Ovary (tissue), 9 donors: ENCODE results near the gene TSKU. TPM values are rescaled to one million over a fixed set of nuclear protein-coding genes. Genes with fewer than 3 reads are reported as not detected.

Experiments used
- DNase-seq, 5 donors: peaks; one replicate each; pipeline ENCODE4 v3.0.0-alpha.2; 2019 to 2020
- H3K27ac ChIP-seq, 2 donors: fragments of 200-600 bp; one replicate each; pipeline versions ENCODE4 v1.5.1 to v1.8.0; 2019 to 2022
- H3K27me3 ChIP-seq: fragments of 200-600 bp; one replicate; pipeline ENCODE4 v1.8.0; 2022
- H3K36me3 ChIP-seq: fragments of 200-600 bp; sonication (generic); one replicate; pipeline ENCODE4 v1.5.1; 2019
- H3K4me1 ChIP-seq: one replicate; pipeline ENCODE4 v1.8.1; 2013; ENCODE audit warnings: mild to moderate bottlenecking, moderate library complexity; ENCODE audit not compliant: insufficient read depth
- H3K4me3 ChIP-seq: fragments of 200-600 bp; sonication (generic); one replicate; pipeline ENCODE4 v1.5.1; 2017
- H3K9me3 ChIP-seq, 2 donors: fragments of 200-600 bp in 1 of 2; sonication (generic) in 1 of 2; one replicate each; pipeline versions ENCODE4 v1.5.1 to v1.8.1; 2013 to 2019; ENCODE audit warnings: mild to moderate bottlenecking in 1 of 2, moderate library complexity in 1 of 2
- EP300 ChIP-seq: sonication (generic); formaldehyde crosslinking; IDR thresholded peaks from one replicate; pipeline ENCODE4 v1.6.1; 2017; ENCODE audit warnings: antibody characterized with exemption
- POLR2A ChIP-seq: fragments of 450-650 bp; IDR thresholded peaks from one replicate; pipeline ENCODE4 v1.6.1; 2017; ENCODE audit warnings: antibody characterized with exemption, mild to moderate bottlenecking, moderate library complexity
- WGBS, 3 donors: extraction: QIAGEN DNeasy Blood & Tissue Kit in 1 of 3; methylation state at CpG; one replicate each; pipeline versions ENCODE4 v1.1.5 to v1.1.7; 2013 to 2017; 5-methylcytosine and 5-hydroxymethylcytosine counted together
- intact Hi-C, 4 donors: fragments of 100-400 bp; cut with DNase I; formaldehyde crosslinking; loops; one replicate each; pipeline versions ENCODE4 v1.11.0 to v1.15.1; 2022 to 2023
- polyA plus RNA-seq, 2 donors: library from polyadenylated mRNA; stranded (reverse); fragments of 200-250 nt in 1 of 2; fragments of 350-450 nt in 1 of 2; fragmentation: Illumina TruSeq in 1 of 2; extraction: RNeasy Lipid Tissue Mini Kit (QIAGEN cat#74804) in 1 of 2; gene quantifications; one replicate each; pipeline ENCODE4 v1.2.3, GENCODE V29; 2013 to 2014
- total RNA-seq, 7 donors: library from RNA; depleted of rRNA in 2 of 7; stranded (reverse); fragments of >200 nt in 2 of 7; fragmentation: NEBNext Ultra II Directional in 3 of 7; extraction: Animal tissue kit (Norgen Biotek cat#: 25700) in 3 of 7; gene quantifications; one replicate each; pipeline versions ENCODE4 v1.1.0 to v1.2.4, GENCODE V29; 2016 to 2023
- TF ChIP-seq, protein P1 (sequence below), 3 donors: fragments of 450-650 bp in 2 of 3; fragments of 200-600 bp in 1 of 3; IDR thresholded peaks; one replicate each; pipeline versions ENCODE4 v1.5.1 to v1.8.0; 2016 to 2022; ENCODE audit warnings: antibody characterized with exemption in 3 of 3, mild to moderate bottlenecking in 1 of 3
- donor health status: DM: no; HTN: no; CAD: no; lungs with moderate emphysema.
- donor health status: DM: no; HTN: no; CAD: no.
- donor health status: Bipolar disorder and iron deficiency.
- donor health status: DM: yes; HTN: yes; CAD: no.
- donor health status: DM: no; HTN: no; CAD: no.
- donor health status: DM: yes; HTN: yes; CAD: no.

Gene TSKU
- total and polyA plus RNA-seq, 9 donors: 19.2 to 114 (median 65.1) TPM

DNA sequence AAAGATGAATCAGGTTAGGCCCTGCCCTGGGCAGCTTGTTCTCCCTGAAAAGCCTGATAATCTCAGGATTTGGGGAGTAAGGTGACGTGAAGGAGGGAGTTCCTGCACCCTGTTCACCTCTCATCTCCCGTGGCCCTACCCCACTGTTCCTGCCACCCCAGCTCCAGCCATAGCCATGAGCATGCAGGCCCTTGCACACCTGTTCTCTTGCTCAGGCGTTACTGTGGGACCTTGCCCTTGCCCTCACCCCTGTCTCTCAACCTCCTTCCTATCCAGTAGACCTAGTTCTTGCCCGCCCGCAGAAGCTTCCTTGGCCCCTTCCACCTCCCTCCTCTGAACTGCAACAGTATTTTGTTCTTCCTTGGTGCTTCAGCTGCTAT lies 15.0 kb downstream of the TSKU start:
- TF ChIP-seq, protein P1, sequence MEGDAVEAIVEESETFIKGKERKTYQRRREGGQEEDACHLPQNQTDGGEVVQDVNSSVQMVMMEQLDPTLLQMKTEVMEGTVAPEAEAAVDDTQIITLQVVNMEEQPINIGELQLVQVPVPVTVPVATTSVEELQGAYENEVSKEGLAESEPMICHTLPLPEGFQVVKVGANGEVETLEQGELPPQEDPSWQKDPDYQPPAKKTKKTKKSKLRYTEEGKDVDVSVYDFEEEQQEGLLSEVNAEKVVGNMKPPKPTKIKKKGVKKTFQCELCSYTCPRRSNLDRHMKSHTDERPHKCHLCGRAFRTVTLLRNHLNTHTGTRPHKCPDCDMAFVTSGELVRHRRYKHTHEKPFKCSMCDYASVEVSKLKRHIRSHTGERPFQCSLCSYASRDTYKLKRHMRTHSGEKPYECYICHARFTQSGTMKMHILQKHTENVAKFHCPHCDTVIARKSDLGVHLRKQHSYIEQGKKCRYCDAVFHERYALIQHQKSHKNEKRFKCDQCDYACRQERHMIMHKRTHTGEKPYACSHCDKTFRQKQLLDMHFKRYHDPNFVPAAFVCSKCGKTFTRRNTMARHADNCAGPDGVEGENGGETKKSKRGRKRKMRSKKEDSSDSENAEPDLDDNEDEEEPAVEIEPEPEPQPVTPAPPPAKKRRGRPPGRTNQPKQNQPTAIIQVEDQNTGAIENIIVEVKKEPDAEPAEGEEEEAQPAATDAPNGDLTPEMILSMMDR (IDR thresholded peaks at IDR 0.05): no peak
- TF ChIP-seq POLR2A: no peak
- no peak for TF ChIP-seq EP300
- H3K9me3 ChIP-seq: no peaks in the 10 kb centered on the region
- H3K4me3 ChIP-seq: no peak overlapping the region
- H3K36me3 ChIP-seq: no peaks in the 10 kb centered on the region
- intact Hi-C loops: loop anchor here (2.0 to 5.0 kb wide), 3 partner anchors 46 to 63 kb away; no protein-coding TSS in a partner anchor
- peaks cover 7% of the 10 kb centered on the region for H3K4me1 ChIP-seq
- DNase-seq: no peak
- peak overlapping the region; percentile 45 to 63 for H3K27ac ChIP-seq
- 88 to 92% (median 91%) methylated on average over 5 of the region's 5 CpGs for WGBS, 3 donors
- no peaks in the 10 kb centered on the region for H3K27me3 ChIP-seq

DNA sequence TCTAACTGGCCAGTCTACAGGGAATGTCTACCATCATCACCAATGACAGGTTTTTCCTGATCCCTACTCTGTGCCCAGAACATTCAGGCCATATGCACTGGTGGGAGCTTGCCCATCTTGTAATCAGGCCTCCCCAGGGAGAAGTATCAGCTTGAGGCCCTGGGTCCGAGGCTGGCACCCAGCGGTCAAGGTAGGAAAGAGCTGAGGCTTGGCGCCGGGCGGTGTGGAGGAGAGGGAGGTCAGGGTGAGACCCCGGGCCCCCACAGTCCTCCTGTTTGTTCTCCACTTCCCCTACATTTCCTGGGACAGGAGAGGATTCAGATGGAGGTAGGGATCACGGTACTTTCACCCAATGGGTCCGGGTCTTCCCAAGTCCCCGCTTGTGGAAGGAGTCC lies 15.5 kb downstream of the TSKU start:
- peak in 1 of 5 donors; percentile 48 for DNase-seq
- no peaks in the 10 kb centered on the region for H3K9me3 ChIP-seq
- H3K4me1 ChIP-seq: peaks cover 7% of the 10 kb centered on the region
- TF ChIP-seq, protein P1 (IDR thresholded peaks at IDR 0.05): no peak
- TF ChIP-seq EP300 (no peak), POLR2A (no peak)
- intact Hi-C loops: loop anchor here (2.0 to 5.0 kb wide), 3 partner anchors 46 to 64 kb away; no protein-coding TSS in a partner anchor
- H3K36me3 ChIP-seq: no peaks in the 10 kb centered on the region
- no peaks in the 10 kb centered on the region for H3K27me3 ChIP-seq
- peak overlapping the region; percentile 45 to 63 for H3K27ac ChIP-seq
- 31 to 35% (median 32%) methylated on average over 9 of the region's 9 CpGs for WGBS, 3 donors
- peak overlapping the region; percentile 1 for H3K4me3 ChIP-seq

DNA sequence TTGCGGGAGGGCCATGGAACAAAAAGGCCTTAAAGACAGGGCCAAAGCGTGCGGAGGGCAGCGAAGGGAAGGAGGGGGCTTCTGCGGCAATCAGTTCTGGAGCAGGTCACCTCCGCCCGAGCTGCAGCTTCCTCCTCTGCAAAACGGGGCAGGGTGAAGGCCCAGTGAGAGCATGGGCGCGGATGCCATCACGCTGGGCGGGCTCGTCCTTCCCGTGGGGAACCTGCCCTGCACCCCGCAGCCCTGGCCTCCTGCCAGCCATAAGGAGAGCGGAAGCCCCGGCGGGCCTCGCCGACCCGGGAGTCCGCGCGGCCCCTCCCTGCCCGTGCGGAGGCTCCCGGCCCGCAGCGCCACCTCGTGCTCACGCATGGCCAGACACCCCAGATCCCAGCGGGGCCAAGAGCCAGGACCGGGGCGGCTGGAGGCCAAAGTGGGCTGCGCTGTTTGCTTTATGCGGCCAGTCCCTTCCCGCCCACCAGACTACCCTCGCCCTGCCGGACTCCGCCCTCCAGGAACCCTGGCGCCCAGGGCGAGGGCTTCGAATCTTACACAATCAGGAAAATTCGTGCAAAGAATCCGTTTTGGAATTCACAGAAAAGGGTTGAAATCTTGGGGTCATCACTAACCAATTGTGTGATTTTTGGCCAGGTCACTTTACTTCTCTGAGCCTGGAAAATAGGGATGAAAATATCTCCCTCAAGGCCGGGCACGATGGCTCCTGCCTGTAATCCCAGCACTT lies 16.1 kb downstream of the TSKU start:
- peak; percentile 84 to 95 (median 92) for DNase-seq
- no peaks in the 10 kb centered on the region for H3K36me3 ChIP-seq
- intact Hi-C loops: loop anchor here (2.0 to 5.0 kb wide), 3 partner anchors 47 to 64 kb away; no protein-coding TSS in a partner anchor
- no peaks in the 10 kb centered on the region for H3K27me3 ChIP-seq
- peak overlapping the region; percentile 45 to 63 for H3K27ac ChIP-seq
- no peaks in the 10 kb centered on the region for H3K9me3 ChIP-seq
- WGBS, 3 donors: 2 to 3% (median 2%) methylated on average over 44 to 47 of the region's 47 CpGs
- TF ChIP-seq EP300: no peak
- no peak for TF ChIP-seq POLR2A
- TF ChIP-seq, protein P1 (IDR thresholded peaks at IDR 0.05): peak; percentile 95 to 99 (median 96)
- H3K4me3 ChIP-seq: peak overlapping the region; percentile 1
- H3K4me1 ChIP-seq: peaks cover 5% of the 10 kb centered on the region

DNA sequence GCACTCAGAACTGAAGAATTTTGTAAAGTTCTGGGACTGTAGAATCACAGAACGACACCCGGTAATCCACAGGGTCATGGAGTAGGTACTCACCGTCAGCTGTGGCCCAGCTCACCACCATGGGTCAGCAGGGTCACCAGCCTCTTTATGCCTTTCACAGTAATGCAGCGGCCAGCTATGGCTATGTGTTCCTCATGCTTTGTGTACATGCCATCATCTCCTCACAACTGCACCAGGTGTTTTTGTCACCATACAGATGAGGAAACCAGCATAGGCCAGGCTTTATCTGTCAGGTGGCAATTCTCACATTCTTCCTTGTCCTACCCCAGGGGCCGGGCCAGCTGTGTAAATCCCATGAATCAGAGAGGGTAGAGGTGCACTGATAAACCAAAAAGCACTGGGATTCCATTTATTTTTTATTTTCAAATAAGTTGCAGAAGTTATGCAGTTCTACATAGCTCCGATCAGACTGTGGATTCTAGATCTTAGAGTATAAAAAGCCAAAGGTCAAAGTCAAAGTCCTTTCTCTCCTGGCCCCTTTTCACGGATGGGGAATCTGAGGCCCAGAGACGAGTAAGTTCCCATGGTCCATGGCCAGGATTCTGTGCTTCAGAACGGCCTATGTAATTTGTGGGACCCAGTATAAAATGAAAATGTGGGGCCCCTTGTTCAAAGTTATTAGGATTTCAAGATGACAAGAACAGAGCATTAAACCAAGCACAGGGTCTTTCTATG lies 17.5 kb downstream of the TSKU start:
- WGBS, 3 donors: 81 to 86% (median 83%) methylated on average over 9 of the region's 9 CpGs
- DNase-seq: no peak
- Histone ChIP-seq H3K36me3 (no peaks in the 10 kb centered on the region), H3K4me1 (peaks cover 5% of the 10 kb centered on the region), H3K4me3 (no peak overlapping the region), H3K27me3 (no peaks in the 10 kb centered on the region), H3K9me3 (no peaks in the 10 kb centered on the region), H3K27ac (no peak overlapping the region)
- intact Hi-C loops: no loop called here
- no peak for TF ChIP-seq EP300
